Calu3 (cell line): ENCODE measurements around the gene CDR2. TPM values are rescaled to one million over a fixed set of nuclear protein-coding genes. Genes with fewer than 3 reads are reported as not detected.
A peak's percentile ranks its signal among the peaks of the same experiment; 100 is the strongest.

Experiments
- BruUV-seq: library from RNA; stranded (reverse); fragments of 400-500 nt; replicated peaks from 2 replicates; lab custom pipeline; 2021; lab: Mats Ljungman, UMichigan
- CTCF ChIA-PET: fragments of 300-600 bp; sonication (Branson Sonifier 250); formaldehyde crosslinking; loops from one replicate; lab custom pipeline; 2022; ENCODE audit warnings: antibody characterized with exemption; lab: Charles Lee
- DNase-seq: peaks from one replicate; pipeline ENCODE4 v3.0.0; 2022
- H3K27ac Mint-ChIP-seq: one replicate; pipeline ENCODE4 v1.8.0; 2022; ENCODE audit warnings: mixed read lengths; ENCODE audit not compliant: unreplicated experiment
- H3K27me3 Mint-ChIP-seq: one replicate; pipeline ENCODE4 v1.8.0; 2022; ENCODE audit warnings: mixed read lengths; ENCODE audit not compliant: unreplicated experiment
- H3K36me3 Mint-ChIP-seq: one replicate; pipeline ENCODE4 v1.8.0; 2022; ENCODE audit warnings: mild to moderate bottlenecking, moderate library complexity, mixed read lengths; ENCODE audit not compliant: insufficient read depth, unreplicated experiment
- H3K4me1 Mint-ChIP-seq: one replicate; pipeline ENCODE4 v1.8.0; 2022; ENCODE audit warnings: mild to moderate bottlenecking, low read depth, mixed read lengths; ENCODE audit not compliant: unreplicated experiment
- H3K4me3 Mint-ChIP-seq: one replicate; pipeline ENCODE4 v1.8.0; 2022; ENCODE audit warnings: mild to moderate bottlenecking, low read depth, moderate library complexity, mixed read lengths; ENCODE audit not compliant: unreplicated experiment
- H3K9me3 Mint-ChIP-seq: one replicate; pipeline ENCODE4 v1.8.0; 2022; ENCODE audit warnings: low read depth, mixed read lengths; ENCODE audit not compliant: unreplicated experiment
- intact Hi-C: fragments of 100-400 bp; cut with micrococcal nuclease; formaldehyde crosslinking; loops from one replicate; pipeline ENCODE4 v1.10.0; 2022; ENCODE audit not compliant: unreplicated experiment
- total RNA-seq: library from RNA; stranded (reverse); gene quantifications from 2 replicates; pipeline ENCODE4 v1.2.3, GENCODE V29; 2022
- TF ChIP-seq, protein P1 (sequence below): fragments of 200-600 bp; IDR thresholded peaks from one replicate; pipeline ENCODE4 v1.8.0; 2022; ENCODE audit warnings: antibody characterized with exemption; ENCODE audit not compliant: unreplicated experiment

Gene CDR2
- total RNA-seq, 1 experiment from 2014 or later = 78.9 TPM

DNA sequence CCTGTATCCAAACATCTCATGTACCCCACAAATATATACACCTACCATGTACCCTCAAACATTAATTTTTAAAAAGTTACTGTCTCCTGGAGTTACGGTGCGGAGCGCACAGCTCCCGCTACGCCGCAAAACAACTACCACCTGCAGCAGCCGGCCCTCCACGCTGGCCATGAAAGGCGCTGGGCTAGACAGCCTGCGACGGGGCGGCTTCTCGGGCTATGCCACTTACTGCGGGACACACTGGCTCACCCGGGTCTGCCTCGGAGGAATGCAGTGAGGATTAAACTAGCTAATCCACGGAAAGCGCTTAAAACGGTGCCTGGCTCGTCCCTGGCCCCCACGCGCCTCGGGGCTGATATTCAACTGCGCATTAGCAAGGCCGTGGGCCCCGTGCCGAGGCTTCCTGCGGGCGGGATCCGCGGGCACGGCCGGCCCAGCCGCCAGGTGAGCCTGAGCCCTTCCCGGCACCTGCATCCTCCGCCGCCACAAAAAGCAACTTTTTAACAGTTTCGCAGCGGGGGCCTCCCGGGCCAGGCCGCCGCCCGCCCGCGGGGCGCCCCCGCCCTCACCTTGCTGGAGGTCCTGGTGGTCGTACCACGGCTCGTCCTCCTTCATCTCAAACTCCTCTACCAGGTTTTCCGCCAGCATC is 633 bp downstream of the CDR2 start:
- no TSS peak for BruUV-seq
- TF ChIP-seq, protein P1, sequence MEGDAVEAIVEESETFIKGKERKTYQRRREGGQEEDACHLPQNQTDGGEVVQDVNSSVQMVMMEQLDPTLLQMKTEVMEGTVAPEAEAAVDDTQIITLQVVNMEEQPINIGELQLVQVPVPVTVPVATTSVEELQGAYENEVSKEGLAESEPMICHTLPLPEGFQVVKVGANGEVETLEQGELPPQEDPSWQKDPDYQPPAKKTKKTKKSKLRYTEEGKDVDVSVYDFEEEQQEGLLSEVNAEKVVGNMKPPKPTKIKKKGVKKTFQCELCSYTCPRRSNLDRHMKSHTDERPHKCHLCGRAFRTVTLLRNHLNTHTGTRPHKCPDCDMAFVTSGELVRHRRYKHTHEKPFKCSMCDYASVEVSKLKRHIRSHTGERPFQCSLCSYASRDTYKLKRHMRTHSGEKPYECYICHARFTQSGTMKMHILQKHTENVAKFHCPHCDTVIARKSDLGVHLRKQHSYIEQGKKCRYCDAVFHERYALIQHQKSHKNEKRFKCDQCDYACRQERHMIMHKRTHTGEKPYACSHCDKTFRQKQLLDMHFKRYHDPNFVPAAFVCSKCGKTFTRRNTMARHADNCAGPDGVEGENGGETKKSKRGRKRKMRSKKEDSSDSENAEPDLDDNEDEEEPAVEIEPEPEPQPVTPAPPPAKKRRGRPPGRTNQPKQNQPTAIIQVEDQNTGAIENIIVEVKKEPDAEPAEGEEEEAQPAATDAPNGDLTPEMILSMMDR = no peak
- no peaks in the 10 kb centered on the region for H3K9me3 Mint-ChIP-seq
- DNase-seq = peak; percentile 47
- CTCF ChIA-PET = interaction anchor here (1.0 to 1.5 kb wide), 2 partner anchors 13 to 20 kb away, joined by 3 to 5 read pairs; no protein-coding TSS in a partner anchor
- no peaks in the 10 kb centered on the region for H3K27me3 Mint-ChIP-seq
- intact Hi-C loops = loop anchor here (1.0 kb wide), 1 partner anchor 24 kb away; no protein-coding TSS in a partner anchor
- H3K36me3 Mint-ChIP-seq = peaks cover 59% of the 10 kb centered on the region
- H3K4me1 Mint-ChIP-seq = peaks cover 34% of the 10 kb centered on the region
- H3K4me3 Mint-ChIP-seq = peak overlapping the region; percentile 93
- H3K27ac Mint-ChIP-seq = peak overlapping the region; percentile 95

GRCh38 chr16:22372882-22373661 is 1.3 kb downstream of the CDR2 start:
- CTCF ChIA-PET = interaction anchor here (1.0 to 1.5 kb wide), 4 partner anchors 8 to 19 kb away, joined by 3 to 8 read pairs (median 5); no protein-coding TSS in a partner anchor
- DNase-seq = no peak
- Mint-ChIP-seq H3K27ac (peak overlapping the region; percentile 73), H3K36me3 (peaks cover 60% of the 10 kb centered on the region), H3K4me3 (peak overlapping the region; percentile 93), H3K9me3 (no peaks in the 10 kb centered on the region), H3K27me3 (no peaks in the 10 kb centered on the region), H3K4me1 (peaks cover 39% of the 10 kb centered on the region)
- intact Hi-C loops = no loop called here
- TF ChIP-seq, protein P1 = no peak
- TSS peak; percentile 35 for BruUV-seq

DNA sequence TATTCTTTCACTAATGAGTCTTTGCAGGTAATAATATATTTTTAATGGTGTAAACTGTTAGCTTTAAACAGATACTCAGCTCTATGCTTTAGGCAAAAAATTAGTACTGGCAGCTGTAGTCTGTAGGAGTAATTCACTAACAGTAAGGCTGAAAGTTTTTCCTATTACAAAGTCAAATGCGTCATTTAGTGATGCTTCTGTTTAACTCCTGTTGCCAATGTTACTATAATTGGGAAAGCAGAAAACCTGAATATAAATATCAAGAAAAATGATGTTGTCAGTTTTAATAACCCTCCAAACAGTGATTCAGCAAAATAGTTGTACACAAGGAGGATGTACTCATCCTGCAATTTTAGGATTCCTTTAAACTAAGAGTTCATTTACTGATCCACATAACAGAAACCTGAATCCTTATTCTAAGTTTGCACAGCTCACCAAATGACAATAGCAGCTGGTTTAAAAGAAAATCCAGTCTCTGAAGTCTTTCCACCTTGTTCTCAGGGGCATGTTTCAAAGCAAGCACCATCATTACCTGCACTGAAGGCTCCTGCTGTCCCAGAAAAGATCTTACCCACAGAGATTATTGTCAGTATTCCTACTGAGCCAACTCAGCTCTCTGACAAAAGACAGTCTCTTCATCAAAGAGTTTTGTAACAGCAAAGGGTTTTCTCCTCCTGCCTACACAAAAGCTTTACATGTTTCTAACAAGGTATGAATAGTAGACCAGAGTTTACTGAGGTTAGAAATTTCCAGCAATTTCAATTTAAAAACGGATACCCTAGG is 4.2 kb downstream of the CDR2 start:
- Mint-ChIP-seq H3K4me1 (peaks cover 55% of the 10 kb centered on the region), H3K27me3 (no peaks in the 10 kb centered on the region), H3K4me3 (peak overlapping the region; percentile 93), H3K9me3 (no peaks in the 10 kb centered on the region), H3K27ac (peak overlapping the region; percentile 73), H3K36me3 (peaks cover 67% of the 10 kb centered on the region)
- TF ChIP-seq, protein P1 = no peak
- DNase-seq = no peak
- CTCF ChIA-PET = interaction anchor here (0.7 to 1.1 kb wide), 2 partner anchors 27 to 33 kb away, joined by 4 to 8 read pairs; no protein-coding TSS in a partner anchor
- no TSS peak for BruUV-seq
- intact Hi-C loops = no loop called here
